Heart left ventricle (tissue), 16 donors: ENCODE measurements around the gene ULK1. TPM values are rescaled to one million over a fixed set of nuclear protein-coding genes. Genes with fewer than 3 reads are reported as not detected.

Experiments used
- ATAC-seq, 4 donors: fragments of 200-7000 bp; cut with Tn5 transposase; one replicate each; pipeline ENCODE4 v1.9.1; 2020 to 2022; ENCODE audit warnings: moderate library complexity in 4 of 4, mild to moderate bottlenecking in 3 of 4, moderate number of reproducible peaks in 1 of 4
- DNase-seq, 5 donors: peaks; one replicate each; pipeline ENCODE4 v3.0.0-alpha.2; 2020
- H3K27ac ChIP-seq, 12 donors: fragments of 200-600 bp; sonication (generic) in 4 of 12; one replicate each; pipeline versions ENCODE4 v1.5.0 to v1.8.0; 2016 to 2022; ENCODE audit warnings: mild to moderate bottlenecking in 2 of 12
- H3K27me3 ChIP-seq, 9 donors: fragments of 200-600 bp; sonication (generic) in 2 of 9; one replicate each; pipeline versions ENCODE4 v1.5.1 to v1.8.0; 2016 to 2022; ENCODE audit warnings: mild to moderate bottlenecking in 3 of 9
- H3K36me3 ChIP-seq, 9 donors: fragments of 200-600 bp; sonication (generic) in 2 of 9; one replicate each; pipeline versions ENCODE4 v1.5.0 to v1.8.0; 2018 to 2022; ENCODE audit warnings: mild to moderate bottlenecking in 2 of 9
- H3K4me1 ChIP-seq, 12 donors: fragments of 200-600 bp; sonication (generic) in 4 of 12; one replicate each; pipeline versions ENCODE4 v1.5.0 to v1.8.0; 2016 to 2022; ENCODE audit warnings: mild to moderate bottlenecking in 3 of 12
- H3K4me3 ChIP-seq, 12 donors: fragments of 200-600 bp; sonication (generic) in 4 of 12; one replicate each; pipeline versions ENCODE4 v1.5.0 to v1.8.0; 2017 to 2022; ENCODE audit warnings: mild to moderate bottlenecking in 9 of 12, moderate library complexity in 4 of 12
- H3K9me3 ChIP-seq, 12 donors: fragments of 200-600 bp; sonication (generic) in 4 of 12; one replicate each; pipeline versions ENCODE4 v1.5.0 to v1.8.0; 2016 to 2022; ENCODE audit warnings: mild to moderate bottlenecking in 1 of 12
- CTCF ChIP-seq, 12 donors: fragments of 200-600 bp; sonication (generic) in 4 of 12; IDR thresholded peaks; one replicate each; pipeline versions ENCODE4 v1.5.0 to v1.8.0; 2018 to 2022; ENCODE audit warnings: antibody characterized with exemption in 12 of 12, mild to moderate bottlenecking in 5 of 12
- POLR2A ChIP-seq, 2 donors: fragments of 450-650 bp; IDR thresholded peaks; one replicate each; pipeline ENCODE4 v1.6.1; 2017; ENCODE audit warnings: antibody characterized with exemption in 2 of 2, mild to moderate bottlenecking in 2 of 2, moderate library complexity in 2 of 2
- WGBS, 4 donors: extraction: QIAGEN DNeasy Blood & Tissue Kit in 2 of 4; methylation state at CpG; one replicate each; pipeline versions ENCODE4 v1.1.5 to v1.1.7; 2013 to 2018; 5-methylcytosine and 5-hydroxymethylcytosine counted together
- intact Hi-C, 10 donors: fragments of 100-400 bp; cut with DNase I; formaldehyde crosslinking; loops; one replicate each; pipeline versions ENCODE4 v1.11.1 to v1.14.2; 2022
- polyA plus RNA-seq, 2 donors: library from polyadenylated mRNA; stranded (reverse); fragments of 200-250 nt; gene quantifications; one replicate each; pipeline ENCODE4 v1.2.3, GENCODE V29; 2013
- total RNA-seq, 9 donors: library from RNA; depleted of rRNA in 2 of 9; stranded (reverse); fragments of >200 nt in 2 of 9; fragmentation: NEBNext Ultra II Directional in 3 of 9; extraction: Animal tissue kit (Norgen Biotek cat#: 25700) in 3 of 9; gene quantifications; one replicate each; pipeline versions ENCODE4 v1.1.0 to v1.2.4, GENCODE V29; 2016 to 2023
- donor health status: ischemic (EF 13 %, LVEDD 7.1; RV severe dilation, severe dysfunction).
- donor health status: healthy with polysubstance abuse.
- donor health status: DM: no; HTN: yes; CAD: no.
- donor health status: DM: no; HTN: no; CAD: no.
- donor health status: ischemic (EF 25% LVEDD 6.9; RV normal size, moderate dysfunction).
- donor health status: ischemic (EF 25% LVEDD 5.7; RV mildly dilated, moderate dysfunction).
- donor health status: healthy.
- donor health status: DM: yes; HTN: yes; CAD: no.
- donor health status: ischemic (EF 35%, LVEDD 5.7; RV mildly dilated, moderate dysfunction).
- donor health status: nonischemic (EF 11% LVEDD 7.7; RV severe dilation, severe dysfunction).
- donor health status: DM: yes; HTN: yes; CAD: no.
- donor health status: PGD.
- donor health status: ischemic (EF 29% LVEDD 5.4; RV normal size, mild dysfunction).
- donor health status: nonischemic (EF 23%, LVEDD 6.1; RV moderate dilation, normal function).

ULK1 gene
- total and polyA plus RNA-seq, 11 donors = 21.9 to 56.0 (median 41.8) TPM

GRCh38 chr12:131928711-131929580 is 34.5 kb downstream of the ULK1 start, which contains the start of gene PUS1:
PUS1 (plus strand) TSS chr12:131929276; CDS start chr12:131929723, 447 bp downstream.
- peak; percentile 95 to 97 (median 96) for DNase-seq
- Histone ChIP-seq H3K36me3 (peaks cover 0 to 32% (median 24%) of the 10 kb centered on the region in 9 donors), H3K4me1 (peaks cover 0 to 34% (median 16%) of the 10 kb centered on the region in 12 donors), H3K4me3 (peak within 1 kb of the TSS; percentile 62 to 94 (median 82)), H3K27me3 (no peaks in the 10 kb centered on the region), H3K9me3 (no peaks in the 10 kb centered on the region), H3K27ac (peak within 1 kb of the TSS; percentile 86 to 97 (median 92))
- 0 to 2% (median 0%) methylated on average over 27 to 84 of the region's 84 CpGs for WGBS, 4 donors
- intact Hi-C loops = loop anchor here in 6 of 10 donors (1.0 to 2.0 kb wide), 4 partner anchors 20 to 35 kb away; partner anchors contain the start of genes ULK1 (in 3 of the 6) and EP400 (in 2 of the 6)
- peak; percentile 82 to 97 (median 94) for ATAC-seq
- TF ChIP-seq CTCF (IDR thresholded peaks at IDR 0.05) = no peak
- peak in 1 of 2 donors; percentile 91 for TF ChIP-seq POLR2A (IDR thresholded peaks at IDR 0.05)

- Histone ChIP-seq H3K4me3 (peak overlapping the region; percentile 62 to 94 (median 82)), H3K4me1 (peaks cover 0 to 27% (median 10%) of the 10 kb centered on the region in 12 donors), H3K36me3 (peaks cover 0 to 41% (median 33%) of the 10 kb centered on the region in 9 donors), H3K9me3 (no peaks in the 10 kb centered on the region), H3K27me3 (no peaks in the 10 kb centered on the region), H3K27ac (peak overlapping the region in 7 of 12 donors; percentile 18 to 94 (median 91))
- peak in 2 of 5 donors; percentile 20 to 34 for DNase-seq
- ATAC-seq = peak in 3 of 4 donors; percentile 3 to 10 (median 4)
- WGBS, 4 donors = 1 to 2% (median 2%) methylated on average over 13 to 87 of the region's 87 CpGs
- intact Hi-C loops = loop anchor here in 7 of 10 donors (1.0 to 5.0 kb wide), 5 partner anchors 19 to 38 kb away; partner anchors contain the start of genes ULK1 (in 4 of the 7) and EP400 (in 2 of the 7)
- no peak for TF ChIP-seq CTCF (IDR thresholded peaks at IDR 0.05)
- no peak for TF ChIP-seq POLR2A (IDR thresholded peaks at IDR 0.05)
These were observed 35.4 kb downstream of the ULK1 start for GRCh38 chr12:131929581-131930456.

GRCh38 chr12:131930510-131930909 is 36.1 kb downstream of the ULK1 start:
- Histone ChIP-seq H3K4me3 (peak overlapping the region in 11 of 12 donors; percentile 62 to 94 (median 79)), H3K27ac (peak overlapping the region in 1 of 12 donors; percentile 92)
- no peak for ATAC-seq

More at GRCh38 chr12:131930510-131930909, 36.1 kb downstream of the ULK1 start:
- H3K27me3 ChIP-seq = no peaks in the 10 kb centered on the region
- peaks cover 0 to 48% (median 39%) of the 10 kb centered on the region in 9 donors for H3K36me3 ChIP-seq
- H3K9me3 ChIP-seq = no peaks in the 10 kb centered on the region
- 85 to 93% (median 91%) methylated on average over 9 of the region's 9 CpGs for WGBS, 4 donors
- peak in 1 of 5 donors; percentile 8 for DNase-seq
- peaks cover 0 to 25% (median 9%) of the 10 kb centered on the region in 12 donors for H3K4me1 ChIP-seq
- no peak for TF ChIP-seq CTCF (IDR thresholded peaks at IDR 0.05)
- TF ChIP-seq POLR2A (IDR thresholded peaks at IDR 0.05) = no peak
- intact Hi-C loops = loop anchor here in 1 of 10 donors (5.0 kb wide), 1 partner anchor 38 kb away; the partner anchor contains the start of gene ULK1
